Type B pancreatic cell (in vitro differentiated cells): Measurements from ENCODE around the gene MICAL1. TPM values are rescaled to one million over a fixed set of nuclear protein-coding genes. Genes with fewer than 3 reads are reported as not detected.

ENCODE experiments used
- DNase-seq: peaks from one replicate; pipeline ENCODE4 v3.0.0; 2021; ENCODE audit warnings: mixed read lengths; ENCODE audit not compliant: unreplicated experiment; ENCODE audit errors: extremely low spot score
- H3K27ac Mint-ChIP-seq: 2 replicates; pipeline ENCODE4 v1.8.0; 2021; ENCODE audit warnings: mild to moderate bottlenecking, mixed read lengths
- H3K27me3 Mint-ChIP-seq: 2 replicates; pipeline ENCODE4 v1.8.0; 2021; ENCODE audit warnings: mixed read lengths
- H3K36me3 Mint-ChIP-seq: 2 replicates; pipeline ENCODE4 v1.8.0; 2021; ENCODE audit warnings: mixed read lengths
- H3K4me1 Mint-ChIP-seq: one replicate; pipeline ENCODE4 v1.8.0; 2021; ENCODE audit warnings: mixed read lengths; ENCODE audit not compliant: unreplicated experiment
- H3K4me3 Mint-ChIP-seq: 2 replicates; pipeline ENCODE4 v1.8.0; 2021; ENCODE audit warnings: mild to moderate bottlenecking, mixed read lengths
- H3K9me3 Mint-ChIP-seq: 2 replicates; pipeline ENCODE4 v1.8.0; 2021; ENCODE audit warnings: mixed read lengths
- CTCF ChIP-seq: fragments of 200-600 bp; sonication (generic); conservative IDR thresholded peaks from 2 replicates; pipeline ENCODE4 v1.5.0; 2021; ENCODE audit warnings: antibody characterized with exemption, mild to moderate bottlenecking
- total RNA-seq: library from RNA; stranded (reverse); gene quantifications from 2 replicates; pipeline ENCODE4 v1.2.1, GENCODE V29; 2021; ENCODE audit warnings: low replicate concordance

The MICAL1 gene
- total RNA-seq, 1 donor from 2014 or later = 49.7 TPM

GRCh38 chr6:109442393-109442924, 13.1 kb downstream of the MICAL1 start:
- H3K4me3 Mint-ChIP-seq = peak overlapping the region; percentile 98
- H3K27ac Mint-ChIP-seq = no peak overlapping the region
- DNase-seq = no peak
- no peaks in the 10 kb centered on the region for H3K27me3 Mint-ChIP-seq
- H3K4me1 Mint-ChIP-seq = peaks cover 5% of the 10 kb centered on the region
- peaks cover 15% of the 10 kb centered on the region for H3K36me3 Mint-ChIP-seq
- H3K9me3 Mint-ChIP-seq = no peaks in the 10 kb centered on the region
- no peak for TF ChIP-seq CTCF

- peak; percentile 48 for TF ChIP-seq CTCF
- Mint-ChIP-seq H3K27ac (peak overlapping the region; percentile 90), H3K36me3 (peaks cover 10% of the 10 kb centered on the region), H3K4me3 (peak overlapping the region; percentile 98), H3K4me1 (peaks cover 5% of the 10 kb centered on the region), H3K27me3 (no peaks in the 10 kb centered on the region), H3K9me3 (no peaks in the 10 kb centered on the region)
- no peak for DNase-seq
Observed at GRCh38 chr6:109441069-109441816, 14.3 kb downstream of the MICAL1 start.

- Mint-ChIP-seq H3K27ac (peak within 1 kb of the TSS; percentile 90), H3K9me3 (no peaks in the 10 kb centered on the region), H3K4me1 (peaks cover 5% of the 10 kb centered on the region), H3K36me3 (peaks cover 7% of the 10 kb centered on the region), H3K4me3 (peak within 1 kb of the TSS; percentile 98), H3K27me3 (no peaks in the 10 kb centered on the region)
- DNase-seq = peak; percentile 90
- TF ChIP-seq CTCF = no peak
Observed at GRCh38 chr6:109440331-109441068, 15.1 kb downstream of the MICAL1 start, which contains the start of the genes PPIL6 and SMPD2. TSS of gene PPIL6 (minus strand) at chr6:109440628. CDS start at chr6:109440590, 38 bp downstream. TSS of gene SMPD2 (plus strand) at chr6:109440724. CDS start at chr6:109441122, 398 bp downstream.

GRCh38 chr6:109436041-109436440, 19.5 kb downstream of the MICAL1 start:
- no peaks in the 10 kb centered on the region for H3K27me3 Mint-ChIP-seq
- peaks cover 5% of the 10 kb centered on the region for H3K4me1 Mint-ChIP-seq
- H3K36me3 Mint-ChIP-seq = peaks cover 3% of the 10 kb centered on the region
- TF ChIP-seq CTCF = no peak
- H3K4me3 Mint-ChIP-seq = no peak overlapping the region
- H3K9me3 Mint-ChIP-seq = no peaks in the 10 kb centered on the region
- no peak for DNase-seq
- no peak overlapping the region for H3K27ac Mint-ChIP-seq

- Mint-ChIP-seq H3K9me3 (no peaks in the 10 kb centered on the region), H3K27me3 (no peaks in the 10 kb centered on the region), H3K36me3 (peaks cover 3% of the 10 kb centered on the region), H3K4me3 (no peak overlapping the region), H3K27ac (no peak overlapping the region), H3K4me1 (peaks cover under 1% of the 10 kb centered on the region)
- DNase-seq = no peak
- TF ChIP-seq CTCF = no peak
Observed at GRCh38 chr6:109434456-109434855, 21.1 kb downstream of the MICAL1 start.
